Epithelial cell of esophagus (primary cell): ENCODE data around the gene UBE3B.

Experiments used
- DNase-seq: peaks from one replicate; pipeline ENCODE4 v3.0.0; 2010; ENCODE audit warnings: low read depth
- H3K4me3 ChIP-seq: 2 replicates; pipeline ENCODE4 v1.5.1; 2011; ENCODE audit warnings: mild to moderate bottlenecking, low read length, control low read depth
- TF ChIP-seq, protein P1 (sequence below): IDR thresholded peaks from 2 replicates; pipeline ENCODE4 v1.5.1; 2011; ENCODE audit warnings: low read depth, mild to moderate bottlenecking, low read length, control low read depth, inconsistent platforms; ENCODE audit not compliant: insufficient read depth; ENCODE audit errors: missing control alignments

The UBE3B gene

DNA sequence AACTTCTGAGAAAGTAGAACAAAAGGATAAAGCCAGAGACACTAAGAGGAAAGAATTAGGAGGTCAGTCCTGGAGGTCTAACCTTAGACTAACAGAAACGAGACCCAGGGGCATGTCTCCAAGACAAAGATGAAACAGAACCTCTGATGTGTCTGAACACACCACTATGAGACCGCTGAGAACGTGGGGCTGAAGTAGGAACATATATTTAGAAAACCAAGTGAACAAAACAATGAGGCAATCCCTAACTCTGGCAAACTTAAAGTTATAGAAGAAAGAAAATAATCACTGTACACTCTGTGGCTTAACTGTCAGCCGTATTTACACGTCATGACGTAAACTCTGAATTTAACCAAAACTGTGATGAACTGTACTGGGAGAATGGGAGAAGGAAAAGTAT, 18.2 kb upstream of the UBE3B start:
- H3K4me3 ChIP-seq: no peak overlapping the region
- no peak for DNase-seq
- TF ChIP-seq, protein P1, sequence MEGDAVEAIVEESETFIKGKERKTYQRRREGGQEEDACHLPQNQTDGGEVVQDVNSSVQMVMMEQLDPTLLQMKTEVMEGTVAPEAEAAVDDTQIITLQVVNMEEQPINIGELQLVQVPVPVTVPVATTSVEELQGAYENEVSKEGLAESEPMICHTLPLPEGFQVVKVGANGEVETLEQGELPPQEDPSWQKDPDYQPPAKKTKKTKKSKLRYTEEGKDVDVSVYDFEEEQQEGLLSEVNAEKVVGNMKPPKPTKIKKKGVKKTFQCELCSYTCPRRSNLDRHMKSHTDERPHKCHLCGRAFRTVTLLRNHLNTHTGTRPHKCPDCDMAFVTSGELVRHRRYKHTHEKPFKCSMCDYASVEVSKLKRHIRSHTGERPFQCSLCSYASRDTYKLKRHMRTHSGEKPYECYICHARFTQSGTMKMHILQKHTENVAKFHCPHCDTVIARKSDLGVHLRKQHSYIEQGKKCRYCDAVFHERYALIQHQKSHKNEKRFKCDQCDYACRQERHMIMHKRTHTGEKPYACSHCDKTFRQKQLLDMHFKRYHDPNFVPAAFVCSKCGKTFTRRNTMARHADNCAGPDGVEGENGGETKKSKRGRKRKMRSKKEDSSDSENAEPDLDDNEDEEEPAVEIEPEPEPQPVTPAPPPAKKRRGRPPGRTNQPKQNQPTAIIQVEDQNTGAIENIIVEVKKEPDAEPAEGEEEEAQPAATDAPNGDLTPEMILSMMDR: no peak

DNA sequence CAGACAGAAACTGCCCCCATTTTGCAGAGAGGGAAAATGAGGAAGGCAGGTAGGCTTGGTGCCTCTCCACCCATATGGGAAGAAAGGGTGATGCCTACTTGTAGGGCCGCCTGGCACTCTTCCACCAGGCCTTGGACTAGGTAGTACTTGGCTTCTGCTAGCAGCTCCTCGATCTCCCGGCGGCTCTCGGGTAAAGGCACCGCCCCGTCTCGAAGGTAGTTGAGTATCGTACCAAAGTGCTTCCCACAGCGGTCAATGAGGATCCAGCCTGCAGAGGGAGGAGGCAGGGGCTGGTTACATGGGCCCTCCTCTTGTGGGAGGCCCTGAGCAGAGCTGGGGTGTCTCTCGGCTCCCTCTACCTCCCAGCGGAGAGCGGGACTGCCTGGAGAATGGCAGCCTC, 16.9 kb upstream of the UBE3B start:
- TF ChIP-seq, protein P1: no peak
- no peak overlapping the region for H3K4me3 ChIP-seq
- no peak for DNase-seq

DNA sequence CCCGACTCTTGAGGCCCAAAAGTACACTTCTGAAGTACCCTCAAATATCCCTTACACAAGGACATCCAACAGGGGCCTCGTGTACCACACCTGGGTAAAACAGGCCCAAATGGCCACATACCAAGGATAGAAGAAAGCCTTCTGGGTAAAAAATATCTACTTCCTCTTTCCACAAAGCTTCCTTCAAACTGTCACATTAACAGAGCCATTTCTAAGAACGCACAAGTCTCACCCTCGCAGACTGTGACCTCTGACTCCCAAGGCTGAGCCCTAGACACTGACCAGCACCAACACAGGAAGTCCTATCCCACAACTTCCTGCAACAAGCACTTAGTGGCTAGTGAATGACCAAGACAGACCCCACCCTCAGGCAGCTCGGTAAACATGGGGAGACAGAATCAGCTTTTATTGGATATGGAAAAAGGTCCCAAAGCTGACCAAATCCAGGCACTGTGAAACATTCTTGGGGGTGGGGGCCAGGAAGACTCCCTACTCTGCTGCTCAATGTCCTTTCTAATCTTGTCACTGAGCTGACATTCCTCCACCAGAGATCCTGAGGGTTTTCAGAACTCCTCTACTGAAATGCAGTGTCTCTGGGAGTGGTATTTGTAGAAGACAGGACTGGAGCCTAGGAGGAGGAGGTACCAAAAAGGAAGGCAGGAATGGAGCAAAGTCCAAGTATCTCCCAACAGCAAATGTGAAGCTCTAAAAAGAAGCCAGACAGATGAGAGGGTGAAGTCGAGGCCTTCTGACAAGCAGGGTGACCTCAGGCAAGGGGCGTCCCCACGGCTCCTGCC, 16.2 kb upstream of the UBE3B start:
- no peak overlapping the region for H3K4me3 ChIP-seq

DNA sequence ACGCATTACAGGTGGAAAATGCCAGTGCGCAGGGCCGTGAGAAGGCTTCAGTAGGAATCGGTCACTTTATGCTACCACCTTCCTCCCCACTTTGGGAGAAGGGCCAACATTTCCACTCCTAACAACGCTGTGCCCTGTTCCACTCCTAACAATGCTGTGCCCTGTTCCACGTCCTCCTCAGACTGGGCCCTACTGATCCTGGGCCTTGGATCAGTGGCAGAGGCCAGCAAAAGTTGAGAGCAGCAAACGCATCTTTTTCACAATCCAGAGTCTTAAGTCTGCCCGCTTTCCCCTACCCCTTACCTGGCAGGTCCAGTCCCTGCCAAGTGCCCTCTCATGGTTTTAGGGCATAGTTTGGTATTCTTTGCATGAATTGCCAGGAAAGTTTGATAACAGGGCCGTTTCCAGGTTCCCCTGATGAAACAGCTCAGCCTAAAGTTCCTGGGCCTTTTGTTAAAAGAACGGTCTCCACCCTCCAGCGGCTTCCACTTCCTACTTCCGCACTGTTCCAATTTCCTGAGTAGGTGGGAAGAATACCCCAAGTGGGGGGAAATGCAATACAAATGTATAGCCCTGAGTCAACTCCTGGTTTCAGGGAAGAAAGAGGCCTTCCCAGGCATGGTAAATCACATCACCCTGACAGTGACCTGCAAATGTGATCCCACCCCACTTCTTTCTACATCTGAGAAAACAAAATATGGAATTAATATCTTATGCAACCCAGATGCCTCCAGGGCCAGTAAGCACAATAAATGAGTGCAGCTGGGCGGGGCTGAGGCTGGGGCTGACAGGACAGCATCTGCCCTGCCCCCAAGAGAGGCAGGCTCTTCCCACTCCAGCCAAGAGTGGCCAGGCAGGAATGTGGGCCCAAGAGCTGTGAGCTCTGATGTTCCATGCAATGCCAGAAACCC, 15.3 kb upstream of the UBE3B start:
- H3K4me3 ChIP-seq: no peak overlapping the region
- DNase-seq: peak; percentile 92
- TF ChIP-seq, protein P1: no peak

More for the DNA sequence above, 16.2 kb upstream of the UBE3B start:
- no peak for DNase-seq
- TF ChIP-seq, protein P1: no peak

DNA sequence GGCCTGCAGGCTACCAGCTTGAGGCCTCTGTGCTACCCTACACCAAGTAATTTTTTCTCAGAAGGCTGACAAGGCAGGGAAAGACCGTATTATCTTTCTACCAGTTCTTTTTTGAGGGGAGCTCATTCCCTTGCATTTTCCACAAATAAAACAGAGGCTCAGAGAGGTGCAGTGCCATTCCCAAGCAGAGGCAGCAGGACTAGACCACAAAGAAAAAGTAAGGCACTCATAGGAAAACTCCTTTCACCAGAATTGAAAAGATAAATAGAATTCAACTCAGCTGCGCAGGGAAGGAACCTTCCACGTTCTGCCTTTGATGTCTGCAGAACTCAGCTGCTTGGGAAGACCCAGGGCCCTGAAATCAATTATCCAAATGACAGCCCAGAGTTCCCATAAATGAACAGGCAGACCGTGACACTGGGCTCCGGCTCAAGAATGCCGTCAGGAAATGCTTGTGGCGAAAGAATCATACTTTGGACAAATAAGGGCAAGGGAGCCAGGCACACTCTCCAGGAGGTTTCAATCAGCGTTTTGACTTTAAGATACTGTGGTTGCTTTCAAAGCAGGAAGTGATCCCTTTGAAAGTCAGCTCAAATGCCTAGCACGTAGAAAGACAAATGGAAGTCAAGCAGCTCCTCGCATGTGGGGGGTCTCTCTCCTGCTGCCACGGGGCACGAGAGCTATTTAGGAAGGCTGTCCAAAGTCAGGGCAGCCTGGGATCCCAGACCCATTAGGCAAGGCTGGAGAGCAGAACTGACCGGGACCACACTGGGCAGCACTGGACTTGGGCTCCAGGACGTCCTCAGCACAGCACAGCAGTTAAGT, 14.4 kb upstream of the UBE3B start:
- peak; percentile 76 for DNase-seq
- H3K4me3 ChIP-seq: no peak overlapping the region
- TF ChIP-seq, protein P1: no peak

DNA sequence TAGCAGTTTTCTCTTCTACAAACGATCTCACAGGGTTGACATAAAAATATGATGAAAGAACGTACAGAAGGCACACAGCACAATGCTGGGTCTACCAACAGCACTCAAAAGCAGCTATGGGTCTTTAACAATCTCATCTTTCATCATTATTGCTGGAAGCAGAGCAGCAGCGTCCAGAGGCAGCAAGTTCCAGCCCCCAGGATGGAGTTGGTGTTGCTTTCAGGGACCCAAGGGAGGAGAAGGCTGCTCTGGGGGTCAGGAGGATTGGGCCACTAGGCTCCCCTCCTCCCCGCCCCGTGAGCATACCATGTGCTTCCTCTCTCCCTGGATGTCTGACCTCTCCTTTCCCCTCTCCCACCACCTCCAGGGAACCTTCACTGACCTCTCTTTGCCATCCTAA, 13.7 kb upstream of the UBE3B start:
- no peak overlapping the region for H3K4me3 ChIP-seq
- TF ChIP-seq, protein P1: no peak

More for the DNA sequence above, 13.7 kb upstream of the UBE3B start:
- DNase-seq: no peak
